Measurements from ENCODE around the gene IFNA17. TPM values are rescaled to one million over a fixed set of nuclear protein-coding genes. Genes with fewer than 3 reads are reported as not detected.
"Not testable (repeated sequence)": the region's sequence is repeated elsewhere in the genome, so short reads cannot be mapped to it uniquely, and the experiment has no call there.

IFNA17 gene
- total and polyA plus RNA-seq, 2 donors (not counting 1 experiment from before 2014, with no cell fraction given), result not detected

GRCh38 chr9:21213411-21214326, 14.4 kb downstream of the IFNA17 start:
- not testable (repeated sequence) for H3K27me3 ChIP-seq (ENCODE audit: control insufficient read depth, insufficient read depth, low read length); H3K4me2 ChIP-seq (ENCODE audit: extremely low read depth, insufficient read depth, low read length); H3K79me2 ChIP-seq (ENCODE audit: control insufficient read depth, insufficient read depth, low read length); H3K4me3 ChIP-seq (replicated peaks in 1 of 4; ENCODE audit: control extremely low read depth in 1 of 4, insufficient read depth in 1 of 4, low read depth in 3 of 4, low read length in 4 of 4); H4K20me1 ChIP-seq (ENCODE audit: control insufficient read depth, extremely low read depth, insufficient read depth, low read length); H3K36me3 ChIP-seq (ENCODE audit: control insufficient read depth, insufficient read depth, low read length); H3K9me3 ChIP-seq (ENCODE audit: control insufficient read depth, insufficient read depth, low read depth, low read length); H3K9ac ChIP-seq (ENCODE audit: insufficient read depth, low read length); H3K4me1 ChIP-seq (ENCODE audit: control insufficient read depth, extremely low read depth, insufficient read depth, low read length); H2AFZ ChIP-seq (ENCODE audit: low read length); H3K27ac ChIP-seq (ENCODE audit: insufficient read depth, low read length)
- TF ChIP-seq CTCF (conservative IDR thresholded peaks at IDR 0.05 in 1 of 2, IDR thresholded peaks at IDR 0.05 in 1 of 2; ENCODE audit: low read depth in 1 of 2, low read length in 2 of 2), result peak; percentile 46 to 57
- DNase-seq (ENCODE audit: low read depth in 2 of 2), result peak in 1 of 2 donors; percentile 11

GRCh38 chr9:21212160-21212559, 15.9 kb downstream of the IFNA17 start:
- not testable (repeated sequence) for H3K79me2 ChIP-seq (ENCODE audit: control insufficient read depth, insufficient read depth, low read length); H2AFZ ChIP-seq (ENCODE audit: low read length); H3K36me3 ChIP-seq (ENCODE audit: control insufficient read depth, insufficient read depth, low read length); H4K20me1 ChIP-seq (ENCODE audit: control insufficient read depth, extremely low read depth, insufficient read depth, low read length); H3K9me3 ChIP-seq (ENCODE audit: control insufficient read depth, insufficient read depth, low read depth, low read length); H3K4me3 ChIP-seq (replicated peaks in 1 of 4; ENCODE audit: control extremely low read depth in 1 of 4, insufficient read depth in 1 of 4, low read depth in 3 of 4, low read length in 4 of 4); DNase-seq (ENCODE audit: low read depth in 2 of 2); H3K9ac ChIP-seq (ENCODE audit: insufficient read depth, low read length); H3K4me1 ChIP-seq (ENCODE audit: control insufficient read depth, extremely low read depth, insufficient read depth, low read length); H3K27me3 ChIP-seq (ENCODE audit: control insufficient read depth, insufficient read depth, low read length); H3K27ac ChIP-seq (ENCODE audit: insufficient read depth, low read length); H3K4me2 ChIP-seq (ENCODE audit: extremely low read depth, insufficient read depth, low read length)

- not testable (repeated sequence) for H2AFZ ChIP-seq (ENCODE audit: low read length); H3K4me1 ChIP-seq (ENCODE audit: control insufficient read depth, extremely low read depth, insufficient read depth, low read length); H3K27me3 ChIP-seq (ENCODE audit: control insufficient read depth, insufficient read depth, low read length); DNase-seq (ENCODE audit: low read depth in 2 of 2); H4K20me1 ChIP-seq (ENCODE audit: control insufficient read depth, extremely low read depth, insufficient read depth, low read length); H3K79me2 ChIP-seq (ENCODE audit: control insufficient read depth, insufficient read depth, low read length); H3K4me3 ChIP-seq (replicated peaks in 1 of 4; ENCODE audit: control extremely low read depth in 1 of 4, insufficient read depth in 1 of 4, low read depth in 3 of 4, low read length in 4 of 4); H3K9me3 ChIP-seq (ENCODE audit: control insufficient read depth, insufficient read depth, low read depth, low read length); H3K27ac ChIP-seq (ENCODE audit: insufficient read depth, low read length); H3K9ac ChIP-seq (ENCODE audit: insufficient read depth, low read length); H3K36me3 ChIP-seq (ENCODE audit: control insufficient read depth, insufficient read depth, low read length); H3K4me2 ChIP-seq (ENCODE audit: extremely low read depth, insufficient read depth, low read length)
Measured at GRCh38 chr9:21210782-21211181, 17.2 kb downstream of the IFNA17 start.

GRCh38 chr9:21210311-21210710, 17.7 kb downstream of the IFNA17 start:
- Histone ChIP-seq H3K4me1 (ENCODE audit: control insufficient read depth, extremely low read depth, insufficient read depth, low read length) (no peaks in the 10 kb centered on the region), H3K9me3 (ENCODE audit: control insufficient read depth, insufficient read depth, low read depth, low read length) (no peaks in the 10 kb centered on the region), H4K20me1 (ENCODE audit: control insufficient read depth, extremely low read depth, insufficient read depth, low read length) (no peaks in the 10 kb centered on the region), H3K4me3 (replicated peaks in 1 of 4; ENCODE audit: control extremely low read depth in 1 of 4, insufficient read depth in 1 of 4, low read depth in 3 of 4, low read length in 4 of 4) (no peak overlapping the region), H2AFZ (ENCODE audit: low read length) (no peak overlapping the region), H3K27ac (ENCODE audit: insufficient read depth, low read length) (no peak overlapping the region), H3K36me3 (ENCODE audit: control insufficient read depth, insufficient read depth, low read length) (no peaks in the 10 kb centered on the region), H3K27me3 (ENCODE audit: control insufficient read depth, insufficient read depth, low read length) (no peaks in the 10 kb centered on the region), H3K9ac (ENCODE audit: insufficient read depth, low read length) (no peak overlapping the region), H3K4me2 (ENCODE audit: extremely low read depth, insufficient read depth, low read length) (no peak overlapping the region), H3K79me2 (ENCODE audit: control insufficient read depth, insufficient read depth, low read length) (no peaks in the 10 kb centered on the region)
- DNase-seq (ENCODE audit: low read depth in 2 of 2), result no peak
- no peak for TF ChIP-seq CTCF (conservative IDR thresholded peaks at IDR 0.05 in 1 of 2, IDR thresholded peaks at IDR 0.05 in 1 of 2; ENCODE audit: low read depth in 1 of 2, low read length in 2 of 2)

GRCh38 chr9:21207043-21207442, 21.0 kb downstream of the IFNA17 start, which contains the start of gene IFNA10:
Gene IFNA10, minus strand, starts transcription at chr9:21207143. Its CDS starts 46 bp downstream, at chr9:21207097.
- not testable (repeated sequence) for H3K36me3 ChIP-seq (ENCODE audit: control insufficient read depth, insufficient read depth, low read length); H3K4me3 ChIP-seq (replicated peaks in 1 of 4; ENCODE audit: control extremely low read depth in 1 of 4, insufficient read depth in 1 of 4, low read depth in 3 of 4, low read length in 4 of 4); H3K27me3 ChIP-seq (ENCODE audit: control insufficient read depth, insufficient read depth, low read length); H3K9me3 ChIP-seq (ENCODE audit: control insufficient read depth, insufficient read depth, low read depth, low read length); H3K27ac ChIP-seq (ENCODE audit: insufficient read depth, low read length); H2AFZ ChIP-seq (ENCODE audit: low read length); H3K79me2 ChIP-seq (ENCODE audit: control insufficient read depth, insufficient read depth, low read length); H3K4me2 ChIP-seq (ENCODE audit: extremely low read depth, insufficient read depth, low read length); DNase-seq (ENCODE audit: low read depth in 2 of 2); H4K20me1 ChIP-seq (ENCODE audit: control insufficient read depth, extremely low read depth, insufficient read depth, low read length); H3K4me1 ChIP-seq (ENCODE audit: control insufficient read depth, extremely low read depth, insufficient read depth, low read length); H3K9ac ChIP-seq (ENCODE audit: insufficient read depth, low read length)

Data from fibroblast of lung (primary cell).